ENCODE results near the gene FBXL15.

The FBXL15 gene

DNA sequence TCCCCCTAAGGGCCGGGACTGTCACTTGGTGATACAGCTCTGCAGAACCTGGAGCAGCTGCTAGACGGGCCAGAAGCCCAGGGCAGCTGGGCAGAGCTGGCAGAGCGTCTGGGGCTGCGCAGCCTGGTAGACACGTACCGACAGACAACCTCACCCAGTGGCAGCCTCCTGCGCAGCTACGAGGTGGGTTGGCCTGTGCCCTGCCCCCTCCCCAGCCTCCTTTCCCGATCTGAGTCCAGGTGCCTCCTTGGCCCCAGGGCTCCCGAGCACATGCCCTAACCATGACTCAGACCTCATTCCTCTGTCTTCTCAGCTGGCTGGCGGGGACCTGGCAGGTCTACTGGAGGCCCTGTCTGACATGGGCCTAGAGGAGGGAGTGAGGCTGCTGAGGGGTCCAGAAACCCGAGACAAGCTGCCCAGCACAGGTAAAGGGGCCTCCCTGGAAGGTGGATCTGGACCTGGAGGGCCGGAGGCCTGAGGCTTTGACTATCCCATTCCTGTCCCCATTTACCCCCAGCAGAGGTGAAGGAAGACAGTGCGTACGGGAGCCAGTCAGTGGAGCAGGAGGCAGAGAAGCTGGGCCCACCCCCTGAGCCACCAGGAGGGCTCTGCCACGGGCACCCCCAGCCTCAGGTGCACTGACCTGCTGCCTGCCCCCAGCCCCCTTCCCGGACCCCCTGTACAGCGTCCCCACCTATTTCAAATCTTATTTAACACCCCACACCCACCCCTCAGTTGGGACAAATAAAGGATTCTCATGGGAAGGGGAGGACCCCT is 18.7 kb upstream of the FBXL15 start:
- Histone ChIP-seq H3K27ac (no peak overlapping the region), H3K9me3 (no peaks in the 10 kb centered on the region), H3K4me1 (peaks cover 5 to 25% (median 13%) of the 10 kb centered on the region in 4 donors), H3K4me3 (no peak overlapping the region), H3K36me3 (peaks cover 12 to 43% (median 20%) of the 10 kb centered on the region in 3 donors), H3K27me3 (peaks cover 0 to 10% of the 10 kb centered on the region in 2 donors)
- DNase-seq, result no peak
- intact Hi-C loops (cut with DNase I; ENCODE audit: low total_unique reads), result loop anchor here (5.0 kb wide), 2 partner anchors 75 to 230 kb away; no protein-coding TSS in a partner anchor
- TF ChIP-seq, protein P1, sequence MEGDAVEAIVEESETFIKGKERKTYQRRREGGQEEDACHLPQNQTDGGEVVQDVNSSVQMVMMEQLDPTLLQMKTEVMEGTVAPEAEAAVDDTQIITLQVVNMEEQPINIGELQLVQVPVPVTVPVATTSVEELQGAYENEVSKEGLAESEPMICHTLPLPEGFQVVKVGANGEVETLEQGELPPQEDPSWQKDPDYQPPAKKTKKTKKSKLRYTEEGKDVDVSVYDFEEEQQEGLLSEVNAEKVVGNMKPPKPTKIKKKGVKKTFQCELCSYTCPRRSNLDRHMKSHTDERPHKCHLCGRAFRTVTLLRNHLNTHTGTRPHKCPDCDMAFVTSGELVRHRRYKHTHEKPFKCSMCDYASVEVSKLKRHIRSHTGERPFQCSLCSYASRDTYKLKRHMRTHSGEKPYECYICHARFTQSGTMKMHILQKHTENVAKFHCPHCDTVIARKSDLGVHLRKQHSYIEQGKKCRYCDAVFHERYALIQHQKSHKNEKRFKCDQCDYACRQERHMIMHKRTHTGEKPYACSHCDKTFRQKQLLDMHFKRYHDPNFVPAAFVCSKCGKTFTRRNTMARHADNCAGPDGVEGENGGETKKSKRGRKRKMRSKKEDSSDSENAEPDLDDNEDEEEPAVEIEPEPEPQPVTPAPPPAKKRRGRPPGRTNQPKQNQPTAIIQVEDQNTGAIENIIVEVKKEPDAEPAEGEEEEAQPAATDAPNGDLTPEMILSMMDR (IDR thresholded peaks at IDR 0.05), result no peak

DNA sequence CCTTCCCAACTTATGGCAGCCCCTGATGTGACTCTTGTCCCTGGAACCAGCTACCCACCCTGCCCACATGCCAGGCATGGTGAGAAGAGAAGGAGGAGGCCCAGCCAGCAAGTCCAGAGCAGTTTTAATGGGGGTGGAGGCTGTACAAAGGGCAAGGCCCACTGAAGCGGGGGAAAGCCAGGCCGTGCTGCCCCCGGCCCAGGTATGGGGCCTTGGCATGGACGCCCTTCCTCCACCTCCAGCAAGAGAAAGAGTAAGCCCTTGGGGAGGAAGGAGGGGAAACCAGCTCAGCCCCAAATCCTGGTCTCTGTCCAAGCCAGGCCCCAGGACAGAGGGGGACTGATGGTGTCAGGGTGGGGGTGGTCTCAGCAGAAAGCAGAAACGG is 18.1 kb upstream of the FBXL15 start:
- Histone ChIP-seq H3K36me3 (peaks cover 12 to 37% (median 20%) of the 10 kb centered on the region in 3 donors), H3K27me3 (peaks cover 0 to 16% of the 10 kb centered on the region in 2 donors), H3K27ac (no peak overlapping the region), H3K9me3 (no peaks in the 10 kb centered on the region), H3K4me1 (peaks cover 5 to 21% (median 11%) of the 10 kb centered on the region in 4 donors), H3K4me3 (no peak overlapping the region)
- intact Hi-C loops (cut with DNase I; ENCODE audit: low total_unique reads), result loop anchor here (5.0 kb wide), 2 partner anchors 75 to 230 kb away; no protein-coding TSS in a partner anchor
- TF ChIP-seq, protein P1 (IDR thresholded peaks at IDR 0.05), result no peak
- DNase-seq, result no peak

DNA sequence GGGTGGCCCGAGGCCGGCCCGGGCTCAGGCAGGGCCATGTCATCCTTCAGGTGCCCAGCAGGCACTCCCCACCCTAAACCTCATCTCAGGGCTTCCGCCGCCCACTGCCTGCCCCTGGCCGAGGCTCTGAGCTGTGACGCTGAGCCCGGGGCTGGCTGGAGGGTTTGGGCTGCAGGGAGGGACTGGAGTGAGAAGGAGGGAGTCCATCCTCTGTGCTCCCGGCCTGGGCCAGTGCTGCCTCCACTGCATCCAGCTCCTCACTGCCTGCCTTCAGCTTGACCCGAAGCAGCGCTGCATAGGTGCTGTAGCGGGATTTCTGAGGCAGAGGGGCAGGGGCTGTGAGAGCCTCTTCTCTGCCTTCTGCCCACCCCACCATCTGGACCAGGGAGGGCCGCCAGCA is 17.5 kb upstream of the FBXL15 start:
- peaks cover 5 to 19% (median 11%) of the 10 kb centered on the region in 4 donors for H3K4me1 ChIP-seq
- H3K9me3 ChIP-seq, result no peaks in the 10 kb centered on the region
- H3K36me3 ChIP-seq, result peaks cover 12 to 31% (median 20%) of the 10 kb centered on the region in 3 donors
- no peak for DNase-seq
- no peak overlapping the region for H3K27ac ChIP-seq
- peaks cover 0 to 22% of the 10 kb centered on the region in 2 donors for H3K27me3 ChIP-seq
- intact Hi-C loops (cut with DNase I; ENCODE audit: low total_unique reads), result loop anchor here (5.0 kb wide), 2 partner anchors 74 to 231 kb away; no protein-coding TSS in a partner anchor
- no peak overlapping the region for H3K4me3 ChIP-seq
- TF ChIP-seq, protein P1 (IDR thresholded peaks at IDR 0.05), result no peak

DNA sequence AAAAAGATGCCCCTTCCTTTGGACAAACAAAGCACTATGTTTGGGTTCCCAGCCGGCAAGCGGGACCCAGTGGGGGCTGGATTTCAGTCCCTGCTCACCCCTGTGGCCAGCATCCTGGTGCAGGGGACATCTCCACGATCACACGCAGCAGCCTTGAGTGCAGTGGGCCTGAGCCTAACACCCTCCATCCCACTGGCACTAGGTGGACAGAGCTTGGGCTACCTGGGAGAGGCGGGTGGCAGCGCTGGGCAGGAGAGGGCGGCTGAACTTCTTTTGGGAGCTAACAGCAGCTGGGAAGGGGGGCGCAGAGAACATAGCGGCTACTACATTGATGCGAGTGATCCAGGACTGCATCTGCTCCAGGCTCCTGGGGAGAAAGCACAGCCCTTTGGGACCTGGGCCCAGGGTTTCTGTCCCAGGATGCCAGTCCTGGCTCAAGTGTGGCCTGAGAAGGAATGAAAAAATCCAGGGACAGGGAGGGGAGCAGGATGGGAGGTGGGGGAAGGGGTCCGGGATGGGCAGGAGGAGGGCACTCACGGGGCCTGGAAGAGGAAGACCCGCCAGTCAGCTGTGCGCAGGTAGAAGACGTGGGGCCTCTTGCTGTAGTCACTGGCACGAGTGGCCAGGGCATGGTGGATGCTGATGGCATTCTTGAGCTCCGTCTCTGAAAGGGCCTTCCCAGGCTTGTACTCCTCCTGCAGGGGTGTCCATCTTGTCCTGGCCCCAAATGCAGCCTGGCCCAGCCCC is 16.1 kb upstream of the FBXL15 start:
- H3K9me3 ChIP-seq, result no peaks in the 10 kb centered on the region
- peaks cover 0 to 36% of the 10 kb centered on the region in 2 donors for H3K27me3 ChIP-seq
- H3K27ac ChIP-seq, result no peak overlapping the region
- TF ChIP-seq, protein P1 (IDR thresholded peaks at IDR 0.05), result no peak
- H3K4me3 ChIP-seq, result no peak overlapping the region
- DNase-seq, result no peak
- intact Hi-C loops (cut with DNase I; ENCODE audit: low total_unique reads), result loop anchor here (5.0 kb wide), 2 partner anchors 73 to 232 kb away; no protein-coding TSS in a partner anchor
- peaks cover 5 to 18% (median 14%) of the 10 kb centered on the region in 4 donors for H3K4me1 ChIP-seq
- peaks cover 12 to 27% (median 20%) of the 10 kb centered on the region in 3 donors for H3K36me3 ChIP-seq

DNA sequence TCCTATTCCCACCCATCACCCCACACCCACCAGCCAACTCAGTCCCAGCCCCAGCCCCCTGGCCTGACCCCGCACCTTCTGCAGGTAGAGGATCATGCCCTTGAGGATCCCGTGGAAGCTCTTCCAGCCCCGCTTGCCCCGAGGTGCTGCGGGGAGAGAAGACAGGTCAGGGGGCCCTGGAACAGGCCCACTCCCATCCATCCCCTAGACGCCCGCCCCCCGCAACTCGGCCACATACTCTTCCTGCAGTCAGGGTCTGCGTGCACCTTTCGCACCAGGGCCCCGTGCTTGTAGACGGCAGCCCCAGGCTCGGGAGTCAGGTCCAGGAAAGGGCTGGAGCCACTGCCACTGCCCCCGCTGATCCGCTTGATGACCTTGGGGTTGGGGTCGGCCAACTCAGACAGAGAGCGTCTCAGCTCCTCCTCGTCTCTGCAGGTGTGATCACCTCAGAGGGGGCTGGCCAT is 15.5 kb upstream of the FBXL15 start:
- Histone ChIP-seq H3K27me3 (peaks cover 0 to 42% of the 10 kb centered on the region in 2 donors), H3K4me1 (peaks cover 0 to 17% (median 9%) of the 10 kb centered on the region in 4 donors), H3K9me3 (no peaks in the 10 kb centered on the region), H3K36me3 (peaks cover 12 to 27% (median 20%) of the 10 kb centered on the region in 3 donors), H3K27ac (no peak overlapping the region), H3K4me3 (no peak overlapping the region)
- DNase-seq, result no peak
- intact Hi-C loops (cut with DNase I; ENCODE audit: low total_unique reads), result no loop called here
- TF ChIP-seq, protein P1 (IDR thresholded peaks at IDR 0.05), result no peak

All from tibial artery (tissue), 4 donors.